GM13977 (cell line): ENCODE results near the gene FCHSD1.

Source experiments
- DNase-seq: peaks from one replicate; pipeline ENCODE4 v3.0.0; 2012; ENCODE audit warnings: low spot score
- in situ Hi-C: fragments of 300-500 bp; cut with MboI; formaldehyde crosslinking; loops from one replicate; pipeline ENCODE4 v1.12.0; 2022; ENCODE audit warnings: low sequenced_read_pairs, low pct_unique_long_range_greater_than_20kb, mixed read lengths, inconsistent platforms; ENCODE audit not compliant: unreplicated experiment
- TF ChIP-seq, protein P1 (sequence below): IDR thresholded peaks from 2 replicates; pipeline ENCODE4 v1.5.1; 2012; ENCODE audit warnings: mild to moderate bottlenecking, control low read depth; ENCODE audit not compliant: insufficient read depth; ENCODE audit errors: extremely low read depth, missing control alignments

Gene FCHSD1

DNA sequence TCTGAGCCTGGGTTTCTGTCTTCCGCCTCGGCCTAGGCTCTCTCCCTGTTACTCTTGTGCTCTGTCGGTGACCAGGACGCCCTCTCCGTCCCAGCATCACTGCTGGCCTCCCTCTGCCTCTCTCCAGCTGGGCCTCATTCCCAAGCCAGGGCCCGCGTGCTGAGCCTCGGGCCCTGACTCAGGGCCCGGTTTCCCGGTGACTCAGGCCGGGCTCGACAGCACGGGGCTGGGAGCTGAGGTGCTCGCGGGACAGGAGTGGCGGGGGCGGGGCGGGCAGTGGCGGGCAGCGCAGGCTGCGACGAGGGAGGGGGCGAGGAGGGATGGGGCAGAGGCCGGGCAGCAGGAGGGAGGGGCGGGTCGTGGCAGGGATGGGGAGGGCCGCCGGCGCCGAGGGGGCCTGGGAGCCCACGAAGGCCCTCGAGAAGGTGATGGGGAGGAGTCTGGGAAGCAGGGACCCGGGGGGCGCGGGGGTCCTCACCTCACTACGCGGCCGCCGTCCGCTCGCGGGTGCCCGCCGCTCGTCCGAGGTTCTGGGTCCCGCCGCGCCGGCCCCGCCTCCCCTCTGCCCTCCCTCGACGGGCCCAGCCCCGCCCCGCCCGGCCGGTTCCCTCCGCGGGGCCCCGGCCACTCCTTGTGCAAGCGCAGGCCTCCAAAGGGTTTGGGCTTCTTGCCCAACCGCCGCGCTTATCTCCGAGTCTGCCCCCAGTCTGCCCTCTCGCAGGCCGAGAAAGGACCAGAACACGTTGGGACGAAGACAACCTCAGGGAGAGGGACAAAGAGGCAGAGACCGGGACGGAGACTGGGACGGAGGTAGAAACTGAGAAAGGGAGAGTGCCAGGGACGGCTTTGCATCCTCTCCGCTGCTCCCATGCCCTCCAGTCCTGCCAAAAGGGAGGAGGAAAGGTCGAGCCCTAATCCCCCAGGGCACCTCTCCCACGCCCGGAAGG is 30.8 kb upstream of the FCHSD1 start, which contains the start of gene ARAP3:
ARAP3 (minus strand) TSS at position 536 of the 947 bp plus-strand sequence. CDS start 1,744 bp downstream, outside the sequence.
- TF ChIP-seq, protein P1, sequence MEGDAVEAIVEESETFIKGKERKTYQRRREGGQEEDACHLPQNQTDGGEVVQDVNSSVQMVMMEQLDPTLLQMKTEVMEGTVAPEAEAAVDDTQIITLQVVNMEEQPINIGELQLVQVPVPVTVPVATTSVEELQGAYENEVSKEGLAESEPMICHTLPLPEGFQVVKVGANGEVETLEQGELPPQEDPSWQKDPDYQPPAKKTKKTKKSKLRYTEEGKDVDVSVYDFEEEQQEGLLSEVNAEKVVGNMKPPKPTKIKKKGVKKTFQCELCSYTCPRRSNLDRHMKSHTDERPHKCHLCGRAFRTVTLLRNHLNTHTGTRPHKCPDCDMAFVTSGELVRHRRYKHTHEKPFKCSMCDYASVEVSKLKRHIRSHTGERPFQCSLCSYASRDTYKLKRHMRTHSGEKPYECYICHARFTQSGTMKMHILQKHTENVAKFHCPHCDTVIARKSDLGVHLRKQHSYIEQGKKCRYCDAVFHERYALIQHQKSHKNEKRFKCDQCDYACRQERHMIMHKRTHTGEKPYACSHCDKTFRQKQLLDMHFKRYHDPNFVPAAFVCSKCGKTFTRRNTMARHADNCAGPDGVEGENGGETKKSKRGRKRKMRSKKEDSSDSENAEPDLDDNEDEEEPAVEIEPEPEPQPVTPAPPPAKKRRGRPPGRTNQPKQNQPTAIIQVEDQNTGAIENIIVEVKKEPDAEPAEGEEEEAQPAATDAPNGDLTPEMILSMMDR: no peak
- no peak for DNase-seq
- in situ Hi-C loops: loop anchor here (25.0 kb wide), 1 partner anchor 280 kb away; the partner anchor contains the start of genes PCDH12 and RNF14

DNA sequence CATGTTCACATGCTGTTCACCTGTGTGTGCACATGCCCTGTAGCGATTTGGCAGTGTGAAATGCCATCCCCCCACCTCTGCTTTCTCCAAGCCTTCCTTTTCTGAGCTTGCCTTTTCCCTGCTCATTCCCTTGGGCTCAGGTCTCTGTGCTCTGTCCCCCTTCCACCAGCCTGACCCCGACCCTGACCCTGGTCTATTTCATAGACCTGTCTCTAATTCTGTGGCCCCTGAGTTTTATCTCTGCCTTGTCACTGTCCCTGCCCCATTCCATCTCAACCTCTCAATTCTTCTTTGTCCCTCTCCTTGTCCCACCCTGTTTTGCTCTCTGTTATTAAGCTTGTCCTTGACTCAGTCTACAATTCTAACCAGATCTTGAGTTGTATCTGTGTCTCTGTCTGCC is 30.1 kb upstream of the FCHSD1 start:
- DNase-seq: no peak
- in situ Hi-C loops: loop anchor here (25.0 kb wide), 1 partner anchor 281 kb away; the partner anchor contains the start of genes PCDH12 and RNF14
- TF ChIP-seq, protein P1: no peak

DNA sequence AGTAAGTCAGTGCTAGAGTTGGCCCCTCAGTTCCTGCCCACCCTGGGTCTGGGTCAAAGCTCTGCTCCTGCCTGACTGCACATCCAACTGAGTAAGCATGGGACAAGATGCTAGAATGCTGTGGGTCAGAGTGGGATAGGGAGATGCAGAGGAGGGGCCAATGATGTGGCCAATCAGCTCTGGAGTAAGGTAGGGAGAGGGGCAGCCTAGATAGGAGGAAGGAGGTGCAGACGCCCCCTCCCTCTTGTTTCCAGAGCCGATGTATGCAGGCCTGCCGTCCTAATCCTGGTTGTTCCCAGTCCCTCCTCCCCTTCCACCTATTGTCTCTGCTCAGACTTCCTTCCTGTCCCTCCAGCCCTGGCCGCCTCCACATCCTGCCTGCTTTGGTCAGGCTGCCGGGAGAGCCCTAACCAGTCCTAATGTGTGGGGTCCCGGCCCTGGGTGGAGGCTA is 29.6 kb upstream of the FCHSD1 start:
- TF ChIP-seq, protein P1: no peak
- DNase-seq: no peak
- in situ Hi-C loops: loop anchor here (25.0 kb wide), 1 partner anchor 282 kb away; the partner anchor contains the start of genes PCDH12 and RNF14

DNA sequence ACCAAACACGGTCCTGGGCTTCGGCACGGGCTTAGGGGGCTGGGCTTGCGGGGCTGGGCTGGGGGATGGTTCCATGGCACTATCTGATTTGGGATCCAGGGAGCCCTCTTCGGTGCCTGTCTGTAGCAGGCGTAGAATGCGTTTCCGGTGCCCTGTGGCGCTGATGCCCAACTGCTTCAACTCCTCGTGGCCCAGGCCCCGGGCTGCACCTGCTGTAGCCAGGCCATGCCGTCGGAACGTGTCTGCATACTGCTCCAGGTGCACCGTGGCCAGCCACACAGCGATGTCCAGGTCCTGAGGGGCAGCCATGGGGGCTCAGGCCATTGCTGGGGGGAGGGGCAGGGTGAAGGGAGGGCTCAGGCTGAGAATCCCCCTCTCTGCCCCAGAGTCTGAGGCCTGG is 29.0 kb upstream of the FCHSD1 start:
- TF ChIP-seq, protein P1: no peak
- no peak for DNase-seq
- in situ Hi-C loops: loop anchor here (25.0 kb wide), 1 partner anchor 282 kb away; the partner anchor contains the start of genes PCDH12 and RNF14

DNA sequence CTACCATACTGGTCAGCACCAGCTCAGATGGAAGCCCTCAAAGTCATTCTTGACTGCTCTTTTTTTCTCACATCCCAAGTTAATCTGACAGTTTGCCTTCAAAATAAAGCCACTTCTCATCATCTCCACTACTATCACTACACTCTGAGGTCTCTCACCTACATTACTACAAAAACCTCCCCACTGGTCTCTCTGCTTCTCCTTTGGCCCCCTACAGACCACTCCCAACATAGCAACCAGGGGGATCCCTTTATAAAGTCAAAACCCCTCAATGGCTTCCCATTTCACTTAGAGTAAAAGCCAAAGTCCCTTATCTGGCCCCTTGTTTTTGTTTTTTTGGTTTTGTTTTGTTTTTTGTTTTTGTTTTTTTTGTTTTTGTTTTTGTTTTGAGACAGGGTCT is 26.2 kb upstream of the FCHSD1 start:
- in situ Hi-C loops: loop anchor here (10.0 to 25.0 kb wide), 2 partner anchors 285 to 457 kb away; partner anchors contain the start of genes PCDH12 and RNF14
- no peak for DNase-seq
- TF ChIP-seq, protein P1: peak; percentile 8

DNA sequence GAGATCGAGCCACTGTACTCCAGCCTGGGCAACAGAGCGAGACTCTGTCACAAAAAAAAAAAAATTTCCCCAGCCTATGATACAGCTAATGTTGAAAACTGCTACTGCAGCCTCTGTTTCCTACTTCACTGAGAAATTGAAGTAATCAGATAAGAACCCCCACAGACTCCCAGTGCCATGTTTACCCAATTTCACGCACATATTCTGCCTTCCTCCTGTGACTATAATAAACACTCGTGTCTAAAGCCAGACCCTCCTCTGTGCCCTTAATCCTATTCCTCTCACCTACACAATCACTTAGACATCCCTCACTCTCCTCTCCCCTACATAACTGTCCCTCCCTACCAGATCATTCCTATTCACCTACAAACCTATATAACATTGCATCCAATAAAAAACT is 24.5 kb upstream of the FCHSD1 start:
- in situ Hi-C loops: loop anchor here (10.0 to 25.0 kb wide), 2 partner anchors 287 to 459 kb away; partner anchors contain the start of genes PCDH12 and RNF14
- TF ChIP-seq, protein P1: no peak
- DNase-seq: no peak
